ENCODE measurements around the gene SLC39A5.
"Not testable (repeated sequence)": the region's sequence is repeated elsewhere in the genome, so short reads cannot be mapped to it uniquely, and the experiment has no call there.

GRCh38 chr12:56196818-56197550, 32.9 kb upstream of the SLC39A5 start:
- TF ChIP-seq CTCF, POLR2A (IDR thresholded peaks at IDR 0.05): not testable (repeated sequence)
- peak in 1 of 4 donors; percentile 13 for TF ChIP-seq POLR2AphosphoS5 (IDR thresholded peaks at IDR 0.05)
